Activated CD8-positive, alpha-beta T cell treated with anti-CD3 and anti-CD28 coated beads for 36 hours (primary cell): ENCODE results near the gene LIX1L. TPM values are rescaled to one million over a fixed set of nuclear protein-coding genes. Genes with fewer than 3 reads are reported as not detected.
A peak's percentile ranks its signal among the peaks of the same experiment; 100 is the strongest.

Experiments used
- ATAC-seq: fragments of 200-7000 bp; cut with Tn5 transposase; one replicate; pipeline ENCODE4 v1.10.0; 2021; ENCODE audit warnings: mild to moderate bottlenecking, moderate library complexity
- CTCF ChIA-PET: fragments of 350-600 bp; sonication (Branson Sonifier 250); formaldehyde crosslinking; loops from one replicate; lab custom pipeline; 2021; ENCODE audit warnings: antibody characterized with exemption; lab: Charles Lee
- POLR2A ChIA-PET: fragments of 350-600 bp; sonication (Branson Sonifier 250); formaldehyde crosslinking; loops from one replicate; lab custom pipeline; 2021; ENCODE audit warnings: antibody characterized with exemption; lab: Charles Lee
- DNase-seq: peaks from one replicate; pipeline ENCODE4 v3.0.0-alpha.2; 2020
- H3K27ac Mint-ChIP-seq: one replicate; pipeline ENCODE4 v1.8.0; 2021; ENCODE audit warnings: mild to moderate bottlenecking, mixed read lengths
- H3K27me3 Mint-ChIP-seq: one replicate; pipeline ENCODE4 v1.8.0; 2021; ENCODE audit warnings: mixed read lengths
- H3K36me3 Mint-ChIP-seq: one replicate; pipeline ENCODE4 v1.8.0; 2021; ENCODE audit warnings: low read depth, mixed read lengths
- H3K4me1 Mint-ChIP-seq: one replicate; pipeline ENCODE4 v1.8.0; 2021; ENCODE audit warnings: low read depth, mixed read lengths
- H3K4me3 Mint-ChIP-seq: one replicate; pipeline ENCODE4 v1.8.0; 2021; ENCODE audit warnings: mild to moderate bottlenecking, moderate library complexity, mixed read lengths
- H3K9me3 Mint-ChIP-seq: one replicate; pipeline ENCODE4 v1.8.0; 2021; ENCODE audit warnings: mixed read lengths
- intact Hi-C: fragments of 100-400 bp; cut with micrococcal nuclease; formaldehyde crosslinking; loops from one replicate; pipeline ENCODE4 v1.10.0; 2022
- total RNA-seq, 2 experiments: library from RNA; stranded (reverse); gene quantifications; one replicate each; pipeline ENCODE4 v1.2.3, GENCODE V29; 2021
- TF ChIP-seq, protein P1 (sequence below): fragments of 200-600 bp; IDR thresholded peaks from one replicate; pipeline ENCODE4 v1.8.0; 2022; ENCODE audit warnings: antibody characterized with exemption, mild to moderate bottlenecking

Gene LIX1L
- total RNA-seq: 10 to 100 TPM; 41.5 to 43.6 TPM

DNA sequence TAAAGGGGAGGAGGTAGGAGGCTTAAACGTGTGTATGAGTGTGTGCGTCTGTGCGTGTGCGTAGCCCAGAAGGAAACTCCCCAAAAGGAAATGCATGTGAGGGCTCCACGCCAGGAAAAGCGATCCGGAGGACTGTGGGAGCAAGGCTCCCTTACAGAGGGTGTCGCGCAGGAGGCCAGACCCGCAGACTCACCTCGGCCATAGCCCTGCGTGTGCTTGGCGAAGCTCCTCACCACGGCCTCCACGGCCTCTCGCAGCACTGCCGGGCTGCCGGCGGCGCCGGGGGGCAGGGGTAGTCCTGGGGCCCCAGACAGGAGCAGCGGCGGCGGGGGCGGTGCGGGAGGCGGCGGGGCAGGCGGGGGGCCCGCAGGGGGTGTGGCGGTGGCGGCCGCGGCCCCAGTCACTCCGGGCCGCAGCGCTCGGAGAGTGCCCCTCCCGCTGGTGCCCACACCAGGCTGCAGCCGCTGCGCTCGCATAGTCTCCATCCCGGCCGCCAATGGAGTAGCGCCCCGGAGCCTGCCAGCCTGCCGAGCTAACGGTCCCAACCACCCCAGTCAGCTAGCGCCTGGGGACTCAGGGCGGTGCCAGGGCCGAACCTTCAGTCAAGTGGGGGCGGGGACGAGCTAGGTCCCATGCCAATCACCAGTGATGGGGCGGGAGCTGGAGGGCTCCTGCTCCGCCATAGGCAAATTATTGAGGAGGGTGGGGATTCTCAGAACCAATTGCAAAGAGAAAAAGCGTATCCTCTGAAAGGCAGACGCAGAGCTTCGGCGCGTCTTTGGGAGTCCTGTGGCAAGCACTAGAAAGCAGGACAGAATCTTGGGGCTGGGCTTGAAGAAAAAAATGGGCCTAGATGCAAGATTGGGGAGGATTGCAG lies at the start of gene LIX1L:
Gene LIX1L, minus strand, starts transcription at position 575 of the 877 bp plus-strand sequence. Its CDS starts 90 bp downstream, at position 485.
- peaks cover 31% of the 10 kb centered on the region for H3K36me3 Mint-ChIP-seq
- H3K4me1 Mint-ChIP-seq: peaks cover 53% of the 10 kb centered on the region
- H3K27me3 Mint-ChIP-seq: no peaks in the 10 kb centered on the region
- H3K27ac Mint-ChIP-seq: peak within 1 kb of the TSS; percentile 91
- TF ChIP-seq, protein P1, sequence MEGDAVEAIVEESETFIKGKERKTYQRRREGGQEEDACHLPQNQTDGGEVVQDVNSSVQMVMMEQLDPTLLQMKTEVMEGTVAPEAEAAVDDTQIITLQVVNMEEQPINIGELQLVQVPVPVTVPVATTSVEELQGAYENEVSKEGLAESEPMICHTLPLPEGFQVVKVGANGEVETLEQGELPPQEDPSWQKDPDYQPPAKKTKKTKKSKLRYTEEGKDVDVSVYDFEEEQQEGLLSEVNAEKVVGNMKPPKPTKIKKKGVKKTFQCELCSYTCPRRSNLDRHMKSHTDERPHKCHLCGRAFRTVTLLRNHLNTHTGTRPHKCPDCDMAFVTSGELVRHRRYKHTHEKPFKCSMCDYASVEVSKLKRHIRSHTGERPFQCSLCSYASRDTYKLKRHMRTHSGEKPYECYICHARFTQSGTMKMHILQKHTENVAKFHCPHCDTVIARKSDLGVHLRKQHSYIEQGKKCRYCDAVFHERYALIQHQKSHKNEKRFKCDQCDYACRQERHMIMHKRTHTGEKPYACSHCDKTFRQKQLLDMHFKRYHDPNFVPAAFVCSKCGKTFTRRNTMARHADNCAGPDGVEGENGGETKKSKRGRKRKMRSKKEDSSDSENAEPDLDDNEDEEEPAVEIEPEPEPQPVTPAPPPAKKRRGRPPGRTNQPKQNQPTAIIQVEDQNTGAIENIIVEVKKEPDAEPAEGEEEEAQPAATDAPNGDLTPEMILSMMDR: no peak
- ChIA-PET POLR2A (interaction anchor here (0.5 to 12.8 kb wide), 14 partner anchors 9 to 94 kb away, joined by 3 to 160 read pairs (median 5); partner anchors contain the start of genes PEX11B, RBM8A and TXNIP), CTCF (interaction anchor here (0.7 to 4.0 kb wide), 12 partner anchors 8 to 113 kb away, joined by 3 to 19 read pairs (median 4); partner anchors contain the start of genes NUDT17, PIAS3 and RBM8A)
- DNase-seq (peak; percentile 98), ATAC-seq (peak; percentile 89)
- intact Hi-C loops: no loop called here
- H3K4me3 Mint-ChIP-seq: peak within 1 kb of the TSS; percentile 83
- H3K9me3 Mint-ChIP-seq: no peaks in the 10 kb centered on the region

DNA sequence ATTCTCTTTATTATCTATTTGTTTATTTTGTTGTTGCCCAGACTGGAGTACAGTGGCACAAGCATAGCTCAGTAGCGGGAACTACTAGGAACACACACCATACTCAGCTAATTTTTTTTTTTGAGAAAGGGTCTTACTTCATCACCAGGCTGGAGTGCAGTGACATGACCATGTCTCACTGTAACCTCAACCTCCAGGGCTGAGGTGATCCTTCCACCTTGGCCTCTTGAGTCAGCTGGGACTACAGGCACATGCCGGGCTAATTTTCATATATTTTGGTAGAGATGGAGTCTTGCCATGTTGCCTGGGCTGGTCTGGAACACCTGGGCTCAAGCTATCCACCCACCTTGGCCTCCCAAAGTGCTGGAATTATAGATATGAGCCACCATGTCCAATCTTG lies 43.9 kb upstream of the LIX1L start:
- Mint-ChIP-seq H3K4me3 (no peak overlapping the region), H3K4me1 (peaks cover 71% of the 10 kb centered on the region), H3K27me3 (no peaks in the 10 kb centered on the region), H3K36me3 (no peaks in the 10 kb centered on the region), H3K9me3 (no peaks in the 10 kb centered on the region), H3K27ac (peak overlapping the region; percentile 75)
- ChIA-PET POLR2A (interaction anchor here (0.7 to 3.1 kb wide), 6 partner anchors 8 to 74 kb away, joined by 3 to 25 read pairs (median 8); partner anchors contain the start of gene RBM8A), CTCF (interaction anchor here (2.1 to 11.9 kb wide), 2 partner anchors 9 to 23 kb away, joined by 8 to 247 read pairs; no protein-coding TSS in a partner anchor)
- TF ChIP-seq, protein P1: no peak
- ATAC-seq (no peak), DNase-seq (no peak)
- intact Hi-C loops: no loop called here

DNA sequence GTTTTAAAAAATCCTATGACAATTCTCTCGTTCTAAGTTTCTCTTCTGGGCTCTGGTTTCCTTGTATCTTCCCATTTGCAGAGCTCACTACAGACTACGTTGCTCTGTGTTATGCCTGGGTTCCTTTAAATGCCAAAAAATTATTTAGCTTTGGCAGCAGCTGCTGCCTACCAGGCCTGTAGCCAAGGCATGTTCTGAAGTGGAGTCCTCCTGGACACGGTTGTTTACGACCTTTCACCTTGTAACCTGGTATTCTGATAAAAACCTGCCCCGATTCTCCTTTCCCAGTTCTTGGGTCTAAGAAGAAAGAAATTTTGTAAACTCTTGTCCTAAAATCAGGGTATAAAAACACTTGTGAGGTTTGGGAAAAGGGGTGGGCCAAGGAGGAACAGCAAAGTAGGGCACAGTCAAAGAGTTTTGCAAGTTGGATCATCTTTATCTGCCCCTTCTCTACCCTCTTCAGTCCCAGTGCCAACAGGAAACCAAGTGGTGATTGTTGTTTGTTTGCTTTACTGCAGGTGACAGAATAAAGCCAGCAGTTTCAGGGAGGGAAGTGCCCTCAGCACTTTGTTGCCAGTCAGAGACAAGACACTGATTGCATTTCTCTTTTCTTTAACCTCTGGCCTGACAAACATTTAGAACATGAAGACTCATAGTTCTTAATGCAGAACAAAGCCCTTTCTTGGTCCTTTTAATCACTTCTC lies 41.7 kb upstream of the LIX1L start:
- no peaks in the 10 kb centered on the region for H3K9me3 Mint-ChIP-seq
- CTCF ChIA-PET: interaction anchor here (0.7 to 1.0 kb wide), 2 partner anchors 19 to 154 kb away, joined by 3 read pairs; partner anchors contain the start of gene NUDT17
- H3K27me3 Mint-ChIP-seq: no peaks in the 10 kb centered on the region
- POLR2A ChIA-PET: interaction anchor here (13.3 kb wide), 1 partner anchor 17 kb away, joined by 446 read pairs; no protein-coding TSS in a partner anchor
- peaks cover 19% of the 10 kb centered on the region for H3K36me3 Mint-ChIP-seq
- H3K4me3 Mint-ChIP-seq: peak overlapping the region; percentile 98
- ATAC-seq (no peak), DNase-seq (no peak)
- peak overlapping the region; percentile 100 for H3K27ac Mint-ChIP-seq
- intact Hi-C loops: no loop called here
- TF ChIP-seq, protein P1: no peak
- H3K4me1 Mint-ChIP-seq: peaks cover 54% of the 10 kb centered on the region

DNA sequence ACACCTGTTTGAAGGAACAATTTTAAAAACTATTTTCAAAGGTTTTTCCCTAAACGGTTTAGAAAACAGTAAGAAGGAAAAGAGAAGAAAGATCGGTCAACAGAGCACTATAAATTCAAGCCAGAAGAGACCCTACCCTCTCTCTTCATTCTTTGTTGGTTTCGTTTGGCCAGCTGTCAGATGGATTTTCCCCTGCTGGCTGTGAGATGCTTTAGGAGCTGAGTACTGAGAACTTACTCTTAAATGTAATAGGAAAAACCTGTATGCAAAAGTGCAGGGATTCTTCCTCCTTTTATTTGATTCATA lies 39.9 kb upstream of the LIX1L start:
- no peaks in the 10 kb centered on the region for H3K27me3 Mint-ChIP-seq
- DNase-seq (no peak), ATAC-seq (no peak)
- peak overlapping the region; percentile 100 for H3K27ac Mint-ChIP-seq
- peak overlapping the region; percentile 98 for H3K4me3 Mint-ChIP-seq
- H3K9me3 Mint-ChIP-seq: no peaks in the 10 kb centered on the region
- POLR2A ChIA-PET: interaction anchor here (0.8 to 13.3 kb wide), 8 partner anchors 8 to 71 kb away, joined by 3 to 446 read pairs (median 17); partner anchors contain the start of genes ANKRD34A, LIX1L, POLR3GL and RBM8A
- peaks cover 56% of the 10 kb centered on the region for H3K4me1 Mint-ChIP-seq
- TF ChIP-seq, protein P1: no peak
- CTCF ChIA-PET: interaction anchor here (1.1 to 13.6 kb wide), 3 partner anchors 9 to 19 kb away, joined by 5 to 147 read pairs (median 24); no protein-coding TSS in a partner anchor
- intact Hi-C loops: loop anchor here (2.0 kb wide), 1 partner anchor 33 kb away; the partner anchor contains the start of genes ANKRD34A and POLR3GL
- peaks cover 37% of the 10 kb centered on the region for H3K36me3 Mint-ChIP-seq
